HepG2 (cell line): ENCODE data around the gene RPH3AL. TPM values are rescaled to one million over a fixed set of nuclear protein-coding genes. Genes with fewer than 3 reads are reported as not detected.

ENCODE experiments used
- FOSL1 ChIP-seq: sonication (generic); formaldehyde crosslinking; IDR thresholded peaks from 2 replicates; pipeline ENCODE4 v1.9.0; 2021; ENCODE audit warnings: missing genetic modification reagents, borderline replicate concordance
- GATAD2A ChIP-seq: IDR thresholded peaks from 2 replicates; pipeline ENCODE4 v1.6.1; 2016
- MEIS1 ChIP-seq: sonication (generic); formaldehyde crosslinking; IDR thresholded peaks from 2 replicates; pipeline ENCODE4 v1.9.0; 2021; ENCODE audit warnings: mild to moderate bottlenecking, missing genetic modification reagents, moderate library complexity, borderline replicate concordance
- MIER3 ChIP-seq: IDR thresholded peaks from 2 replicates; pipeline ENCODE4 v1.6.1; 2016; ENCODE audit warnings: missing compliant biosample characterization, borderline replicate concordance
- NFKB2 ChIP-seq: sonication (generic); formaldehyde crosslinking; IDR thresholded peaks from 2 replicates; pipeline ENCODE4 v1.4.0; 2020; ENCODE audit warnings: missing genetic modification reagents, borderline replicate concordance
- NFKBIZ ChIP-seq: IDR thresholded peaks from 2 replicates; pipeline ENCODE4 v1.6.1; 2018; ENCODE audit warnings: missing genetic modification reagents, missing compliant biosample characterization
- PAX8 ChIP-seq: sonication (generic); formaldehyde crosslinking; IDR thresholded peaks from 2 replicates; pipeline ENCODE4 v1.8.0; 2022; ENCODE audit warnings: mild to moderate bottlenecking, missing genetic modification reagents, borderline replicate concordance
- SIN3B ChIP-seq: fragments of 150-350 bp; IDR thresholded peaks from 2 replicates; pipeline ENCODE4 v1.6.1; 2014; ENCODE audit warnings: low read length
- TRIM24 ChIP-seq: sonication (generic); formaldehyde crosslinking; IDR thresholded peaks from 2 replicates; pipeline ENCODE4 v1.8.0; 2022; ENCODE audit warnings: mild to moderate bottlenecking, missing genetic modification reagents
- ZFP36 ChIP-seq: fragments of 150-350 bp; IDR thresholded peaks from 2 replicates; pipeline ENCODE4 v1.6.1; 2018; ENCODE audit warnings: borderline replicate concordance, low read length, low read depth; ENCODE audit not compliant: partially characterized antibody
- ZFP36L1 ChIP-seq: sonication (generic); formaldehyde crosslinking; IDR thresholded peaks from 2 replicates; pipeline ENCODE4 v1.8.0; 2022; ENCODE audit warnings: mild to moderate bottlenecking, missing genetic modification reagents, moderate library complexity
- ZFP36L2 ChIP-seq: sonication (generic); formaldehyde crosslinking; IDR thresholded peaks from 2 replicates; pipeline ENCODE4 v1.4.0; 2020; ENCODE audit warnings: missing genetic modification reagents
- ZNF354B ChIP-seq: sonication (generic); formaldehyde crosslinking; IDR thresholded peaks from 2 replicates; pipeline ENCODE4 v1.8.0; 2022; ENCODE audit warnings: mild to moderate bottlenecking, missing genetic modification reagents
- ZNF530 ChIP-seq: sonication (generic); formaldehyde crosslinking; IDR thresholded peaks from 2 replicates; pipeline ENCODE4 v1.5.0; 2020; ENCODE audit warnings: low read depth, mild to moderate bottlenecking, missing genetic modification reagents
- ZNF772 ChIP-seq: sonication (generic); formaldehyde crosslinking; IDR thresholded peaks from 2 replicates; pipeline ENCODE4 v1.5.0; 2020; ENCODE audit warnings: mild to moderate bottlenecking, missing genetic modification reagents
- ZNF816 ChIP-seq: sonication (generic); formaldehyde crosslinking; IDR thresholded peaks from 2 replicates; pipeline ENCODE4 v1.8.0; 2022; ENCODE audit warnings: missing genetic modification reagents, mild to moderate bottlenecking, borderline replicate concordance
- polyA plus RNA-seq, 8 experiments: library from polyadenylated mRNA; depleted of rRNA in 3 of 8; stranded (reverse) in 7 of 8; unstranded in 1 of 8; fragments of >200 nt; fragmentation: Illumina TruSeq in 4 of 8; extraction: Trizol in 4 of 8; gene quantifications; 2 replicates each; pipeline versions ENCODE4 v1.2.1 to v1.2.3, GENCODE V29; 2011 to 2016; ENCODE audit warnings: low read depth in 4 of 8, missing spikeins in 1 of 8, mixed read lengths in 1 of 8; ENCODE audit not compliant: insufficient read depth in 1 of 8
- total RNA-seq, 5 experiments: library from RNA; depleted of rRNA; stranded (reverse); fragments of >200 nt; fragmentation: Illumina TruSeq; extraction: Trizol; gene quantifications; 2 replicates each; pipeline ENCODE4 v1.2.3, GENCODE V29; 2016; ENCODE audit warnings: low read depth in 1 of 5
- TF ChIP-seq, protein P1 (sequence below): sonication (generic); formaldehyde crosslinking; conservative IDR thresholded peaks from 2 replicates; pipeline ENCODE4 v1.4.0; 2020; ENCODE audit warnings: missing genetic modification reagents
- TF ChIP-seq, protein P2 (sequence below): IDR thresholded peaks from 2 replicates; pipeline ENCODE4 v1.6.1; 2016; ENCODE audit warnings: control low read depth
- TF ChIP-seq, protein P3 (sequence below): IDR thresholded peaks from 2 replicates; pipeline ENCODE4 v1.6.1; 2018; ENCODE audit warnings: missing genetic modification reagents
- TF ChIP-seq, protein P4 (sequence below): sonication (generic); formaldehyde crosslinking; IDR thresholded peaks from 2 replicates; pipeline ENCODE4 v1.9.0; 2021; ENCODE audit warnings: missing genetic modification reagents, borderline replicate concordance
- TF ChIP-seq, protein P5 (sequence below): sonication (generic); formaldehyde crosslinking; conservative IDR thresholded peaks from 2 replicates; pipeline ENCODE4 v1.4.0; 2020; ENCODE audit warnings: missing genetic modification reagents

Gene RPH3AL
- total and polyA plus RNA-seq, 2 of the 13 experiments (the other 11 are each of a cell fraction or from before 2014, with no cell fraction given) = 7.8 to 16.4 TPM

DNA sequence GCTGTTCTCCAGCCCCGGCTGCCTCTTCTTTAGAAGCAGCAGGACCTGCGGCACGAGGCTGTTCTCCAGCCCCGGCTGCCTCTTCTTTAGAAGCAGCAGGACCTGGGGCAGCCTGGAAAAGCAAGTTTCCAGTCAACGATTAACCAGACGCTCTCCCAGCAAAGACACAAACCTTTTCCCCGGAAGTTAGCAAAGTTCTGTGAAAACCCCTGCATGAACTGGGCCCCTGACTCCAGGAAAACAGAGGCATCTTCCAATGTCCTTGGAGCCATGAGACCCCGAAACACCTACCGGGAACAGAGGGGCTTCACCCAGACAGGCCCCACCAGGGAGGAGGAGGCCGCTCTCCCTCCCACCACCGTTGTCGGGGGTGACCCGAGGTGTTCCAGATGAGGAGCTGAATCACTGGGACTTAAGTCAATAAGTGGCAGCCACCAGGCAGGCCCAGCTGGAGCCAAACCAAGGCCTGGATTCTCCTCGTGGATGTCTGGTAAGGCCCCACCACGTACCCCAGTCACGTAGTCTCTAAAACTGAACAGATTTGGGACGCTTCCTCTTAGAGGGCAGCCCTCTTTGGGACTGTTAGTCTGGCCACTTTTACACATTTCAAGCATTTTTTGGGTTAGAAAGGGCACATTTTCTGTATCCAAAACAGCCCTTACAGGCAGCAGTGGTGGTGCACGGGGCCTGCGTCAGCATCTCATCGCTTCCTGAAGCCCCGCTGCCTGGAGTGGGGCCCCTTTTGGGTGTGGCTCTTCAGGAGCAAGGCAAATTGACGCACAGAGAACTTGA, at the start of gene RPH3AL (continued):
- TF ChIP-seq, protein P1, sequence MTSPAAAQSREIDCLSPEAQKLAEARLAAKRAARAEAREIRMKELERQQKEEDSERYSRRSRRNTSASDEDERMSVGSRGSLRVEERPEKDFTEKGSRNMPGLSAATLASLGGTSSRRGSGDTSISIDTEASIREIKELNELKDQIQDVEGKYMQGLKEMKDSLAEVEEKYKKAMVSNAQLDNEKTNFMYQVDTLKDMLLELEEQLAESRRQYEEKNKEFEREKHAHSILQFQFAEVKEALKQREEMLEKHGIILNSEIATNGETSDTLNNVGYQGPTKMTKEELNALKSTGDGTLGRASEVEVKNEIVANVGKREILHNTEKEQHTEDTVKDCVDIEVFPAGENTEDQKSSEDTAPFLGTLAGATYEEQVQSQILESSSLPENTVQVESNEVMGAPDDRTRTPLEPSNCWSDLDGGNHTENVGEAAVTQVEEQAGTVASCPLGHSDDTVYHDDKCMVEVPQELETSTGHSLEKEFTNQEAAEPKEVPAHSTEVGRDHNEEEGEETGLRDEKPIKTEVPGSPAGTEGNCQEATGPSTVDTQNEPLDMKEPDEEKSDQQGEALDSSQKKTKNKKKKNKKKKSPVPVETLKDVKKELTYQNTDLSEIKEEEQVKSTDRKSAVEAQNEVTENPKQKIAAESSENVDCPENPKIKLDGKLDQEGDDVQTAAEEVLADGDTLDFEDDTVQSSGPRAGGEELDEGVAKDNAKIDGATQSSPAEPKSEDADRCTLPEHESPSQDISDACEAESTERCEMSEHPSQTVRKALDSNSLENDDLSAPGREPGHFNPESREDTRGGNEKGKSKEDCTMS (CRISPR knock-in tag) = no peak
- peak; percentile 59; the same call in 1 of the 2 replicates for TF ChIP-seq ZNF772 (CRISPR knock-in tag)
- TF ChIP-seq PAX8 = no peak
- TF ChIP-seq, protein P2, sequence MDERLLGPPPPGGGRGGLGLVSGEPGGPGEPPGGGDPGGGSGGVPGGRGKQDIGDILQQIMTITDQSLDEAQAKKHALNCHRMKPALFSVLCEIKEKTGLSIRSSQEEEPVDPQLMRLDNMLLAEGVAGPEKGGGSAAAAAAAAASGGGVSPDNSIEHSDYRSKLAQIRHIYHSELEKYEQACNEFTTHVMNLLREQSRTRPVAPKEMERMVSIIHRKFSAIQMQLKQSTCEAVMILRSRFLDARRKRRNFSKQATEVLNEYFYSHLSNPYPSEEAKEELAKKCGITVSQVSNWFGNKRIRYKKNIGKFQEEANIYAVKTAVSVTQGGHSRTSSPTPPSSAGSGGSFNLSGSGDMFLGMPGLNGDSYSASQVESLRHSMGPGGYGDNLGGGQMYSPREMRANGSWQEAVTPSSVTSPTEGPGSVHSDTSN = no peak
- peak; percentile 53 for TF ChIP-seq GATAD2A (CRISPR knock-in tag)
- no peak for TF ChIP-seq ZFP36L2 (CRISPR knock-in tag)
- peak; percentile 65; the same call in 1 of the 2 replicates for TF ChIP-seq NFKB2 (CRISPR knock-in tag)
- TF ChIP-seq, protein P3, sequence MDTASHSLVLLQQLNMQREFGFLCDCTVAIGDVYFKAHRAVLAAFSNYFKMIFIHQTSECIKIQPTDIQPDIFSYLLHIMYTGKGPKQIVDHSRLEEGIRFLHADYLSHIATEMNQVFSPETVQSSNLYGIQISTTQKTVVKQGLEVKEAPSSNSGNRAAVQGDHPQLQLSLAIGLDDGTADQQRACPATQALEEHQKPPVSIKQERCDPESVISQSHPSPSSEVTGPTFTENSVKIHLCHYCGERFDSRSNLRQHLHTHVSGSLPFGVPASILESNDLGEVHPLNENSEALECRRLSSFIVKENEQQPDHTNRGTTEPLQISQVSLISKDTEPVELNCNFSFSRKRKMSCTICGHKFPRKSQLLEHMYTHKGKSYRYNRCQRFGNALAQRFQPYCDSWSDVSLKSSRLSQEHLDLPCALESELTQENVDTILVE (CRISPR knock-in tag) = 0 out of 2 replicates have a peak, but pooled peaks have one; percentile 64
- TF ChIP-seq ZNF816 (CRISPR knock-in tag) = no peak; the same call in 1 of the 2 replicates
- no peak for TF ChIP-seq NFKBIZ
- no peak for TF ChIP-seq ZNF354B (CRISPR knock-in tag)
- TF ChIP-seq MIER3 (CRISPR knock-in tag) = peak; percentile 20; the same call in 1 of the 2 replicates
- TF ChIP-seq ZFP36L1 (CRISPR knock-in tag) = 0 out of 2 replicates have a peak, but pooled peaks have one; percentile 18
- no peak for TF ChIP-seq TRIM24 (CRISPR knock-in tag)
- no peak for TF ChIP-seq ZNF530 (CRISPR knock-in tag)
- TF ChIP-seq, protein P4, sequence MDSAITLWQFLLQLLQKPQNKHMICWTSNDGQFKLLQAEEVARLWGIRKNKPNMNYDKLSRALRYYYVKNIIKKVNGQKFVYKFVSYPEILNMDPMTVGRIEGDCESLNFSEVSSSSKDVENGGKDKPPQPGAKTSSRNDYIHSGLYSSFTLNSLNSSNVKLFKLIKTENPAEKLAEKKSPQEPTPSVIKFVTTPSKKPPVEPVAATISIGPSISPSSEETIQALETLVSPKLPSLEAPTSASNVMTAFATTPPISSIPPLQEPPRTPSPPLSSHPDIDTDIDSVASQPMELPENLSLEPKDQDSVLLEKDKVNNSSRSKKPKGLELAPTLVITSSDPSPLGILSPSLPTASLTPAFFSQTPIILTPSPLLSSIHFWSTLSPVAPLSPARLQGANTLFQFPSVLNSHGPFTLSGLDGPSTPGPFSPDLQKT (CRISPR knock-in tag) = no peak
- TF ChIP-seq MEIS1 (CRISPR knock-in tag) = 0 out of 2 replicates have a peak, but pooled peaks have one; percentile 30
- TF ChIP-seq, protein P5, sequence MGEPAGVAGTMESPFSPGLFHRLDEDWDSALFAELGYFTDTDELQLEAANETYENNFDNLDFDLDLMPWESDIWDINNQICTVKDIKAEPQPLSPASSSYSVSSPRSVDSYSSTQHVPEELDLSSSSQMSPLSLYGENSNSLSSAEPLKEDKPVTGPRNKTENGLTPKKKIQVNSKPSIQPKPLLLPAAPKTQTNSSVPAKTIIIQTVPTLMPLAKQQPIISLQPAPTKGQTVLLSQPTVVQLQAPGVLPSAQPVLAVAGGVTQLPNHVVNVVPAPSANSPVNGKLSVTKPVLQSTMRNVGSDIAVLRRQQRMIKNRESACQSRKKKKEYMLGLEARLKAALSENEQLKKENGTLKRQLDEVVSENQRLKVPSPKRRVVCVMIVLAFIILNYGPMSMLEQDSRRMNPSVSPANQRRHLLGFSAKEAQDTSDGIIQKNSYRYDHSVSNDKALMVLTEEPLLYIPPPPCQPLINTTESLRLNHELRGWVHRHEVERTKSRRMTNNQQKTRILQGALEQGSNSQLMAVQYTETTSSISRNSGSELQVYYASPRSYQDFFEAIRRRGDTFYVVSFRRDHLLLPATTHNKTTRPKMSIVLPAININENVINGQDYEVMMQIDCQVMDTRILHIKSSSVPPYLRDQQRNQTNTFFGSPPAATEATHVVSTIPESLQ (CRISPR knock-in tag) = no peak
- TF ChIP-seq FOSL1 (CRISPR knock-in tag) = peak; percentile 42; the same call in 1 of the 2 replicates
- TF ChIP-seq SIN3B = no peak
- no peak for TF ChIP-seq ZFP36
